H1 (cell line): Measurements from ENCODE around the gene ADAMTS16. TPM values are rescaled to one million over a fixed set of nuclear protein-coding genes. Genes with fewer than 3 reads are reported as not detected.

Experiments
- CTCF ChIA-PET: fragments of 300-600 bp; sonication (Branson Sonifier 250); formaldehyde crosslinking; loops from one replicate; lab custom pipeline; 2021; ENCODE audit not compliant: partially characterized antibody; lab: Charles Lee
- POLR2A ChIA-PET: fragments of 300-600 bp; sonication (Branson Sonifier 250); formaldehyde crosslinking; loops from one replicate; lab custom pipeline; 2021; ENCODE audit warnings: inconsistent platforms; ENCODE audit not compliant: partially characterized antibody; lab: Charles Lee
- DNase-seq, 2 experiments: peaks; one replicate each; pipeline versions ENCODE4 v3.0.0 to v3.0.0-alpha.2; 2010 to 2022; ENCODE audit warnings: low spot score in 2 of 2, low read depth in 1 of 2, mixed read lengths in 1 of 2
- FAIRE-seq: peaks from 2 replicates; lab custom pipeline; 2011; peaks lifted over from hg19 to GRCh38; lab: Jason Lieb, UNC
- H2AFZ ChIP-seq: 2 replicates; pipeline ENCODE4 v1.8.1; 2012; ENCODE audit warnings: low read length, inconsistent platforms
- H2AK5ac ChIP-seq: 2 replicates; pipeline ENCODE4 v1.6.1; 2013; ENCODE audit warnings: low read depth, low read length
- H2BK120ac ChIP-seq: replicated peaks from 2 replicates; pipeline ENCODE3; 2013; ENCODE audit warnings: low read depth, low read length, inconsistent platforms
- H2BK12ac ChIP-seq: 2 replicates; pipeline ENCODE4 v1.6.1; 2013; ENCODE audit warnings: low read depth, low read length
- H2BK15ac ChIP-seq: 2 replicates; pipeline ENCODE4 v1.6.1; 2013; ENCODE audit warnings: low read length
- H2BK20ac ChIP-seq: 2 replicates; pipeline ENCODE4 v1.6.1; 2013; ENCODE audit warnings: low read length
- H2BK5ac ChIP-seq: 2 replicates; pipeline ENCODE4 v1.6.1; 2013; ENCODE audit warnings: low read depth, low read length
- H3K14ac ChIP-seq: 2 replicates; pipeline ENCODE4 v1.6.1; 2013; ENCODE audit warnings: inconsistent platforms; ENCODE audit not compliant: insufficient read length
- H3K18ac ChIP-seq: 2 replicates; pipeline ENCODE4 v1.6.1; 2013; ENCODE audit warnings: low read length; ENCODE audit errors: extremely low read depth
- H3K23ac ChIP-seq: 2 replicates; pipeline ENCODE4 v1.6.1; 2013; ENCODE audit warnings: inconsistent platforms; ENCODE audit not compliant: insufficient read length
- H3K23me2 ChIP-seq: 2 replicates; pipeline ENCODE4 v1.6.1; 2013; ENCODE audit warnings: low read depth, low read length
- H3K27ac ChIP-seq: 2 replicates; pipeline ENCODE4 v1.6.1; 2011; ENCODE audit warnings: low read depth, low read length, inconsistent platforms
- H3K27me3 ChIP-seq, 4 experiments: replicated peaks in 1 of 4; 1 replicate in 1 of 4; 2 replicates in 3 of 4; pipeline versions ENCODE4 v1.6.1 to v1.8.1; 2011 to 2013; ENCODE audit warnings: low read length in 3 of 4, mild to moderate bottlenecking in 3 of 4, inconsistent platforms in 2 of 4, mixed read lengths in 2 of 4, moderate library complexity in 1 of 4; ENCODE audit not compliant: control insufficient read depth in 3 of 4, insufficient read depth in 3 of 4; ENCODE audit errors: extremely low read depth in 1 of 4
- H3K36me3 ChIP-seq, 4 experiments: 2 replicates each; pipeline versions ENCODE4 v1.6.1 to v1.8.1; 2011 to 2013; ENCODE audit warnings: mild to moderate bottlenecking in 4 of 4, low read length in 3 of 4, moderate library complexity in 2 of 4, control low read depth in 1 of 4, inconsistent platforms in 1 of 4; ENCODE audit not compliant: insufficient read depth in 4 of 4, control insufficient read depth in 2 of 4
- H3K4ac ChIP-seq: replicated peaks from 2 replicates; pipeline ENCODE3; 2013; ENCODE audit warnings: low read length, low read depth, mixed read lengths, inconsistent platforms; ENCODE audit not compliant: insufficient read length
- H3K4me1 ChIP-seq, 4 experiments: replicated peaks in 1 of 4; 1 replicate in 1 of 4; 2 replicates in 3 of 4; pipeline versions ENCODE4 v1.6.1 to v1.8.1; 2011 to 2013; ENCODE audit warnings: low read length in 3 of 4, inconsistent platforms in 2 of 4, mixed read lengths in 1 of 4; ENCODE audit not compliant: insufficient read depth in 4 of 4, control insufficient read depth in 3 of 4
- H3K4me2 ChIP-seq, 2 experiments: 2 replicates each; pipeline versions ENCODE4 v1.6.1 to v1.8.1; 2011 to 2013; ENCODE audit warnings: low read depth in 2 of 2, low read length in 2 of 2, control low read depth in 1 of 2, inconsistent platforms in 1 of 2, mild to moderate bottlenecking in 1 of 2; ENCODE audit not compliant: insufficient read depth in 1 of 2
- H3K4me3 ChIP-seq, 4 experiments: fragments of 200-600, 300-600 bp in 1 of 4; sonication (generic), shearing (Covaris generic), sonication (Bioruptor Twin) in 1 of 4; 2 replicates each; pipeline versions ENCODE4 v1.5.1 to v1.8.1; 2011 to 2016; ENCODE audit warnings: low read length in 4 of 4, low read depth in 3 of 4, control low read depth in 2 of 4, inconsistent platforms in 2 of 4, mild to moderate bottlenecking in 2 of 4, mixed read lengths in 1 of 4, moderate library complexity in 1 of 4; ENCODE audit not compliant: insufficient read depth in 2 of 4; ENCODE audit errors: extremely low read depth in 1 of 4
- H3K56ac ChIP-seq: replicated peaks from 2 replicates; pipeline ENCODE3; 2013; ENCODE audit warnings: low read depth, mild to moderate bottlenecking, mixed read lengths, low read length, inconsistent platforms; ENCODE audit not compliant: insufficient read length
- H3K79me1 ChIP-seq: 2 replicates; pipeline ENCODE4 v1.6.1; 2013; ENCODE audit warnings: low read depth, low read length, control low read depth
- H3K79me2 ChIP-seq, 2 experiments: 2 replicates each; pipeline versions ENCODE4 v1.6.1 to v1.8.1; 2012 to 2013; ENCODE audit warnings: low read length in 2 of 2, mild to moderate bottlenecking in 2 of 2, inconsistent platforms in 1 of 2; ENCODE audit not compliant: insufficient read depth in 2 of 2, control insufficient read depth in 1 of 2
- H3K9ac ChIP-seq, 4 experiments: replicated peaks in 1 of 4; 1 replicate in 1 of 4; 2 replicates in 3 of 4; pipeline versions ENCODE4 v1.6.1 to v1.8.1; 2011 to 2013; ENCODE audit warnings: low read depth in 3 of 4, low read length in 3 of 4, control low read depth in 2 of 4, mild to moderate bottlenecking in 2 of 4, moderate library complexity in 2 of 4, inconsistent platforms in 1 of 4; ENCODE audit errors: extremely low read depth in 1 of 4
- H3K9me3 ChIP-seq, 2 experiments: 2 replicates each; pipeline versions ENCODE4 v1.6.1 to v1.8.1; 2012 to 2013; ENCODE audit warnings: mild to moderate bottlenecking in 2 of 2, moderate library complexity in 2 of 2, control low read depth in 1 of 2, inconsistent platforms in 1 of 2, low read depth in 1 of 2, low read length in 1 of 2, mixed read lengths in 1 of 2; ENCODE audit not compliant: insufficient read depth in 2 of 2
- H4K20me1 ChIP-seq, 2 experiments: replicated peaks in 1 of 2; 2 replicates each; pipeline versions ENCODE3 to v1.8.1; 2011 to 2013; ENCODE audit warnings: inconsistent platforms in 2 of 2, low read length in 2 of 2, mild to moderate bottlenecking in 1 of 2; ENCODE audit not compliant: insufficient read depth in 2 of 2, control insufficient read depth in 1 of 2
- H4K5ac ChIP-seq: 2 replicates; pipeline ENCODE4 v1.6.1; 2013; ENCODE audit warnings: low read length, low read depth, mixed read lengths, inconsistent platforms; ENCODE audit not compliant: insufficient read length
- H4K8ac ChIP-seq: 2 replicates; pipeline ENCODE4 v1.8.0; 2013; ENCODE audit warnings: mild to moderate bottlenecking, moderate library complexity, low read length, inconsistent platforms; ENCODE audit not compliant: insufficient read depth; ENCODE audit errors: extremely low read depth
- H4K91ac ChIP-seq: replicated peaks from 2 replicates; pipeline ENCODE3; 2013; ENCODE audit warnings: low read length, mixed read lengths, inconsistent platforms; ENCODE audit not compliant: insufficient read length
- EGR1 ChIP-seq: IDR thresholded peaks from 2 replicates; pipeline ENCODE4 v1.6.1; 2011; ENCODE audit warnings: low read depth, low read length, borderline replicate concordance
- KDM5A ChIP-seq: fragments of 200-600 bp; IDR thresholded peaks from 2 replicates; pipeline ENCODE4 v1.7.1; 2012; ENCODE audit warnings: mild to moderate bottlenecking, low read length, inconsistent platforms, mixed read lengths
- RNF2 ChIP-seq: fragments of 200-900, 300-1000 bp; sonication (generic); IDR thresholded peaks from 2 replicates; pipeline ENCODE4 v1.7.1; 2016; ENCODE audit warnings: borderline replicate concordance, low read depth, mild to moderate bottlenecking, antibody characterized with exemption, low read length; ENCODE audit not compliant: poor library complexity, severe bottlenecking; ENCODE audit errors: missing control alignments
- SRF ChIP-seq: IDR thresholded peaks from 2 replicates; pipeline ENCODE4 v1.6.1; 2011; ENCODE audit warnings: mild to moderate bottlenecking, low read depth, low read length, moderate library complexity
- TAF1 ChIP-seq: IDR thresholded peaks from 2 replicates; pipeline ENCODE4 v1.6.1; 2011; ENCODE audit warnings: mild to moderate bottlenecking, low read depth, low read length
- ZNF274 ChIP-seq: IDR thresholded peaks from 2 replicates; pipeline ENCODE4 v1.7.0; 2012; ENCODE audit warnings: low read length, borderline replicate concordance; ENCODE audit errors: extremely low read depth
- WGBS, 2 experiments: shearing (Covaris generic) in 1 of 2; methylation state at CpG; one replicate each; pipeline versions ENCODE4 v1.1.6 to v1.1.7; 2013 to 2015; ENCODE audit warnings: low lambda C conversion rate in 2 of 2, mixed read lengths in 2 of 2, inconsistent platforms in 1 of 2, low coverage in 1 of 2, missing lambda C conversion rate in 1 of 2; ENCODE audit not compliant: insufficient replicate concordance in 2 of 2, insufficient coverage in 1 of 2, insufficient read length in 1 of 2; ENCODE audit errors: extremely low coverage in 1 of 2, missing lambda C conversion rate in 1 of 2; 5-methylcytosine and 5-hydroxymethylcytosine counted together
- polyA plus RNA-seq, 7 experiments: library from polyadenylated mRNA; depleted of rRNA in 3 of 7; stranded (reverse) in 5 of 7; unstranded in 2 of 7; fragments of >200 nt in 5 of 7; fragments of 200-250 nt in 2 of 7; gene quantifications; 1 replicate in 5 of 7; 2 replicates in 1 of 7; 4 replicates in 1 of 7; pipeline versions ENCODE4 v1.2.1 to v1.2.3, GENCODE V29; 2011 to 2013; ENCODE audit warnings: missing spikeins in 2 of 7, mixed read lengths in 2 of 7
- total RNA-seq: library from RNA; stranded (reverse); fragmentation: NEBNext Ultra II Directional; extraction: Animal tissue kit (Norgen Biotek cat#: 25700); gene quantifications from 2 replicates; pipeline ENCODE4 v1.2.1, GENCODE V29; 2021
- TF ChIP-seq, protein P1 (sequence below): IDR thresholded peaks from 2 replicates; pipeline ENCODE4 v1.6.1; 2012; ENCODE audit warnings: inconsistent platforms

ADAMTS16 gene
- total and polyA plus RNA-seq, 2 of the 8 experiments (the other 6 are each of a cell fraction or from before 2014, with no cell fraction given), result 3.7 to 16.0 TPM

DNA sequence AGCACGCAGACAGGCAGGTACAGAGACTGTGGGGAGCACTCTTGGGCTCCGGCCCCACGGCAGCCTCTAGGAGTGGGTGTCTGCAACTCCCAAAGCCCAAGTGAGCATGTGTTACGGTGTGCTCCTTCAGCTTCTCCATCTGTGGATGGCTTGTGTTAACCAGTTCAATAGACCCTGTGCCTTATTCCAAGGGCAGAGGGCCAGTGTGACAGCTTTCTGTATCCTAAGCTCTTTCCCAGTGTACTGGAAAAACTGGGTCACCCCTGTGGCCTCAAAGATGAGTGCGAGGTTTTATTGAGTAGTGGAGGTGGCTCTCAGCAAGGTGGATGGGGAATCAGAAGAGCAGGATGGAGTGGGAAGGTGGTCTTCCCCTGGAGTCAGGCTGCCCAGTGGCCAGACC, 78.3 kb downstream of the ADAMTS16 start:
- H3K27ac ChIP-seq, result no peak overlapping the region
- no peaks in the 10 kb centered on the region for H3K79me2 ChIP-seq
- ChIA-PET CTCF (no interaction called here), POLR2A (no interaction called here)
- peaks cover 0 to 5% (median 2%) of the 10 kb centered on the region in 4 experiments; a peak in 2 of 8 replicates for H3K36me3 ChIP-seq
- no peak overlapping the region for H3K4me2 ChIP-seq
- no peak overlapping the region for H4K91ac ChIP-seq
- no peak overlapping the region for H2BK20ac ChIP-seq
- FAIRE-seq (no peak), DNase-seq (no peak)
- H3K23me2 ChIP-seq, result no peaks in the 10 kb centered on the region; the same call in 1 of the 2 replicates
- H3K9me3 ChIP-seq, result no peaks in the 10 kb centered on the region
- H3K9ac ChIP-seq, result no peak overlapping the region
- H3K79me1 ChIP-seq, result no peaks in the 10 kb centered on the region; the same call in 1 of the 2 replicates
- H3K4me1 ChIP-seq, result peaks cover 0 to 3% (median 1%) of the 10 kb centered on the region in 4 experiments; a peak in 2 of 7 replicates
- no peak overlapping the region for H2BK120ac ChIP-seq
- no peak overlapping the region for H4K5ac ChIP-seq
- no peak overlapping the region for H2BK12ac ChIP-seq
- H3K14ac ChIP-seq, result no peak overlapping the region
- H2AK5ac ChIP-seq, result no peak overlapping the region
- no peak overlapping the region for H2BK5ac ChIP-seq
- H4K8ac ChIP-seq, result peak overlapping the region; percentile 31; the same call in 1 of the 2 replicates
- no peak overlapping the region for H2BK15ac ChIP-seq
- TF ChIP-seq TAF1 (no peak), RNF2 (no peak), ZNF274 (no peak), SRF (no peak), KDM5A (no peak), EGR1 (no peak)
- TF ChIP-seq, protein P1, sequence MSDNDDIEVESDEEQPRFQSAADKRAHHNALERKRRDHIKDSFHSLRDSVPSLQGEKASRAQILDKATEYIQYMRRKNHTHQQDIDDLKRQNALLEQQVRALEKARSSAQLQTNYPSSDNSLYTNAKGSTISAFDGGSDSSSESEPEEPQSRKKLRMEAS, result no peak
- H3K23ac ChIP-seq, result no peak overlapping the region
- no peaks in the 10 kb centered on the region for H3K27me3 ChIP-seq
- WGBS, 2 experiments, result 90% methylated on average over 5 of the region's 5 CpGs; no CpG with 5 or more reads in 1 of the 2 experiments
- no peaks in the 10 kb centered on the region for H4K20me1 ChIP-seq
- H3K18ac ChIP-seq, result no peak overlapping the region
- no peak overlapping the region for H3K56ac ChIP-seq
- H3K4me3 ChIP-seq, result no peak overlapping the region
- H2AFZ ChIP-seq, result no peak overlapping the region
- H3K4ac ChIP-seq, result no peak overlapping the region
